ENCODE measurements around the gene PPP3CA. TPM values are rescaled to one million over a fixed set of nuclear protein-coding genes. Genes with fewer than 3 reads are reported as not detected.
A peak's percentile ranks its signal among the peaks of the same experiment; 100 is the strongest.

Gene PPP3CA
- total RNA-seq, 1 experiment from 2014 or later, result 15.5 TPM

DNA sequence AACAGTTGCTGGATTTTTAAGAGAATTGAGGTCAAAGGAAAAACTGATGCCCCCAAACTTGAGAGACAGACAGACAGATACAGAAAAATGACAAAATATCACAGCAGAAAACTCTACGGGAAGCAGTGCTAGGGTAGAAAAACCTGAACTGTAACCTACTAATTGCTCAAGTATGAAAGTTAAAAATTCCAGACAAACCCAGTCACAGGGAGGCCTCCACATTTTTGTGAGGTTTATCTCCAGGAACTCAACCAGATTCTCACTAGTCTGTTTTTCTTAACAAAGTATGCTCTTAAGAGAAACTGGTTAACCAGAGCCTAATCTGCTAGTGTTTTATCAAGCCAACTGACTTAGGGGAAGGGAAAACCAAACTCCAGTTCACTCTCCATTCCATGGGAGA is 19.9 kb upstream of the PPP3CA start:
- Histone ChIP-seq H2AFZ (ENCODE audit: low read length) (peak overlapping the region; percentile 61), H3K79me2 (ENCODE audit: low read length) (no peaks in the 10 kb centered on the region), H3K9ac (ENCODE audit: low read length) (peak overlapping the region; percentile 5; the same call in 1 of the 2 replicates), H4K20me1 (ENCODE audit: low read length) (no peaks in the 10 kb centered on the region), H3K4me1 (ENCODE audit: insufficient read depth, low read length) (peaks cover 26% of the 10 kb centered on the region), H3K27me3 (ENCODE audit: low read length) (no peaks in the 10 kb centered on the region), H3K9me3 (ENCODE audit: low read length) (0 out of 2 replicates have a peak, but pooled peaks cover 3% of the 10 kb centered on the region), H3F3A (ENCODE audit: low read length, unreplicated experiment) (no peaks in the 10 kb centered on the region), H3K27ac (ENCODE audit: low read length) (peak overlapping the region; percentile 64), H3K4me3 (ENCODE audit: low read length) (no peak overlapping the region), H3K36me3 (ENCODE audit: low read depth, low read length) (no peaks in the 10 kb centered on the region), H3K9me2 (replicated peaks; ENCODE audit: low read length) (no peaks in the 10 kb centered on the region), H3K4me2 (ENCODE audit: low read length) (peak overlapping the region; percentile 37)
- TF ChIP-seq EZH2phosphoT487 (IDR thresholded peaks at IDR 0.05; ENCODE audit: borderline replicate concordance, low read length) (no peak), EZH2 (IDR thresholded peaks at IDR 0.05; ENCODE audit: low read length, unreplicated experiment) (no peak)
- TF ChIP-seq, protein P1, sequence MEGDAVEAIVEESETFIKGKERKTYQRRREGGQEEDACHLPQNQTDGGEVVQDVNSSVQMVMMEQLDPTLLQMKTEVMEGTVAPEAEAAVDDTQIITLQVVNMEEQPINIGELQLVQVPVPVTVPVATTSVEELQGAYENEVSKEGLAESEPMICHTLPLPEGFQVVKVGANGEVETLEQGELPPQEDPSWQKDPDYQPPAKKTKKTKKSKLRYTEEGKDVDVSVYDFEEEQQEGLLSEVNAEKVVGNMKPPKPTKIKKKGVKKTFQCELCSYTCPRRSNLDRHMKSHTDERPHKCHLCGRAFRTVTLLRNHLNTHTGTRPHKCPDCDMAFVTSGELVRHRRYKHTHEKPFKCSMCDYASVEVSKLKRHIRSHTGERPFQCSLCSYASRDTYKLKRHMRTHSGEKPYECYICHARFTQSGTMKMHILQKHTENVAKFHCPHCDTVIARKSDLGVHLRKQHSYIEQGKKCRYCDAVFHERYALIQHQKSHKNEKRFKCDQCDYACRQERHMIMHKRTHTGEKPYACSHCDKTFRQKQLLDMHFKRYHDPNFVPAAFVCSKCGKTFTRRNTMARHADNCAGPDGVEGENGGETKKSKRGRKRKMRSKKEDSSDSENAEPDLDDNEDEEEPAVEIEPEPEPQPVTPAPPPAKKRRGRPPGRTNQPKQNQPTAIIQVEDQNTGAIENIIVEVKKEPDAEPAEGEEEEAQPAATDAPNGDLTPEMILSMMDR (conservative IDR thresholded peaks at IDR 0.05; ENCODE audit: low read depth, low read length), result no peak
- BruUV-seq (replicated peaks), result no TSS peak
- ATAC-seq, result peak; percentile 79
- DNase-seq, result peak; percentile 86
- intact Hi-C loops (cut with micrococcal nuclease), result no loop called here
- POLR2A ChIA-PET (ENCODE audit: unreplicated experiment), result interaction anchor here (0.6 kb wide), 1 partner anchor 17 kb away, joined by 3 read pairs; no protein-coding TSS in a partner anchor
- CTCF ChIA-PET, result no interaction called here

DNA sequence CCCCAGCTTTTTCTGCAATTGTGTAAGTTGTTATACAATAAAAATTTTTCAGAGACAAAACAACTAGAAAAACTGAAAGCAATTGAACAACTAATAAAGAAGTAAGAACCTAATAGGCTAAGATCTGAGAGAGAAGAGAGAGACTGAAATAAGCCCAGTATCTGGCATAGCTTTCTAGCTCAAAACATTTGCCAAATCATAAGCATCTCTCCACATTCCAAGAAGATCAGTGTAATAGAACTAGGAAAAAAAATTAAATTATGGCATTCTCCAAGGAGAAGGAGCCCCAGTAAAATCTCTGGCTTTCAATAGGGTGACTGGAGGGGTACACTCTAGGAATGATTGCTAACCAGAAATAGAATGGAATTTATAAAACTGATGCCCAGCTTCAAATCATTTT is 19.0 kb upstream of the PPP3CA start:
- H3K36me3 ChIP-seq (ENCODE audit: low read depth, low read length), result no peaks in the 10 kb centered on the region
- no peak for DNase-seq
- no peak overlapping the region for H3K9ac ChIP-seq (ENCODE audit: low read length)
- H3K9me2 ChIP-seq (replicated peaks; ENCODE audit: low read length), result no peaks in the 10 kb centered on the region
- H3K27ac ChIP-seq (ENCODE audit: low read length), result peak overlapping the region; percentile 64; the same call in 1 of the 2 replicates
- POLR2A ChIA-PET (ENCODE audit: unreplicated experiment), result interaction anchor here (0.7 kb wide), 2 partner anchors 231 to 1422 kb away, joined by 4 read pairs; no protein-coding TSS in a partner anchor
- 0 out of 2 replicates have a peak, but pooled peaks cover 3% of the 10 kb centered on the region for H3K9me3 ChIP-seq (ENCODE audit: low read length)
- H3K27me3 ChIP-seq (ENCODE audit: low read length), result no peaks in the 10 kb centered on the region
- no peaks in the 10 kb centered on the region for H3F3A ChIP-seq (ENCODE audit: low read length, unreplicated experiment)
- peaks cover 26% of the 10 kb centered on the region for H3K4me1 ChIP-seq (ENCODE audit: insufficient read depth, low read length)
- H2AFZ ChIP-seq (ENCODE audit: low read length), result peak overlapping the region; percentile 23; the same call in 1 of the 2 replicates
- CTCF ChIA-PET, result no interaction called here
- no peaks in the 10 kb centered on the region for H4K20me1 ChIP-seq (ENCODE audit: low read length)
- H3K4me2 ChIP-seq (ENCODE audit: low read length), result no peak overlapping the region
- no peaks in the 10 kb centered on the region for H3K79me2 ChIP-seq (ENCODE audit: low read length)
- ATAC-seq, result no peak
- TF ChIP-seq, protein P1 (conservative IDR thresholded peaks at IDR 0.05; ENCODE audit: low read depth, low read length), result no peak
- TF ChIP-seq EZH2 (IDR thresholded peaks at IDR 0.05; ENCODE audit: low read length, unreplicated experiment) (no peak), EZH2phosphoT487 (IDR thresholded peaks at IDR 0.05; ENCODE audit: borderline replicate concordance, low read length) (no peak)
- intact Hi-C loops (cut with micrococcal nuclease), result no loop called here
- no peak overlapping the region for H3K4me3 ChIP-seq (ENCODE audit: low read length)
- no TSS peak for BruUV-seq (replicated peaks)

DNA sequence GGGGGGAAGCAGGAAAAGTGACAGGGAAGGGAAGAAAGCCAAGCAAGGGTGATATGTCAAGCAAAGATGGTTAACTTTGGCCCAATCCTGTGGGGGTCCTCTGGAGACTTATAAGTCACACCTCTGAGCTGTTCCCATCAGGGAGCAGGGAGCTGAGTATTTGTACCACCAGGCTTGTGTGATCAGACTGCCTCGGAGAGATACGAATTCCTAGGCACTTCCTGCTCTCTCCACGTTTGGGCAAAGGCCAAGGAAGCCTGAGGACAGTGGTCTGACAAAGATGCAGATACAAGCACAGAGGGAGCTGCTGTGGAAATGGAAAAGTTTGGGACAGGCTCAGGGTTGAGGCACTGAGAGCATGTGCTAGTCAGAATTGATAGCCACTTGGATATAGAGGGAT is 10.4 kb upstream of the PPP3CA start:
- ChIA-PET CTCF (no interaction called here), POLR2A (ENCODE audit: unreplicated experiment) (no interaction called here)
- Histone ChIP-seq H3K4me2 (ENCODE audit: low read length) (peak overlapping the region; percentile 81), H3K79me2 (ENCODE audit: low read length) (no peaks in the 10 kb centered on the region), H3K27me3 (ENCODE audit: low read length) (no peaks in the 10 kb centered on the region), H2AFZ (ENCODE audit: low read length) (no peak overlapping the region), H3K9me3 (ENCODE audit: low read length) (no peaks in the 10 kb centered on the region), H3K4me3 (ENCODE audit: low read length) (no peak overlapping the region), H3K4me1 (ENCODE audit: insufficient read depth, low read length) (peaks cover 33% of the 10 kb centered on the region), H3K36me3 (ENCODE audit: low read depth, low read length) (no peaks in the 10 kb centered on the region), H4K20me1 (ENCODE audit: low read length) (no peaks in the 10 kb centered on the region), H3K9me2 (replicated peaks; ENCODE audit: low read length) (no peaks in the 10 kb centered on the region), H3F3A (ENCODE audit: low read length, unreplicated experiment) (peaks cover 11% of the 10 kb centered on the region), H3K9ac (ENCODE audit: low read length) (peak overlapping the region; percentile 30), H3K27ac (ENCODE audit: low read length) (peak overlapping the region; percentile 97)
- BruUV-seq (replicated peaks), result no TSS peak
- TF ChIP-seq EZH2phosphoT487 (IDR thresholded peaks at IDR 0.05; ENCODE audit: borderline replicate concordance, low read length) (no peak), EZH2 (IDR thresholded peaks at IDR 0.05; ENCODE audit: low read length, unreplicated experiment) (no peak)
- TF ChIP-seq, protein P1 (conservative IDR thresholded peaks at IDR 0.05; ENCODE audit: low read depth, low read length), result no peak
- intact Hi-C loops (cut with micrococcal nuclease), result loop anchor here (2.0 kb wide), 1 partner anchor 55 kb away; no protein-coding TSS in a partner anchor
- ATAC-seq (no peak), DNase-seq (no peak)
